Medulla oblongata (tissue), 1 donor: ENCODE data around the gene CTIF.

Source experiments
- DNase-seq: peaks from one replicate; pipeline ENCODE4 v3.0.0-alpha.2; 2015; ENCODE audit errors: extremely low spot score

The CTIF gene

GRCh38 chr18:48886520-48887293 is 347.9 kb downstream of the CTIF start:
- no peak for DNase-seq

DNA sequence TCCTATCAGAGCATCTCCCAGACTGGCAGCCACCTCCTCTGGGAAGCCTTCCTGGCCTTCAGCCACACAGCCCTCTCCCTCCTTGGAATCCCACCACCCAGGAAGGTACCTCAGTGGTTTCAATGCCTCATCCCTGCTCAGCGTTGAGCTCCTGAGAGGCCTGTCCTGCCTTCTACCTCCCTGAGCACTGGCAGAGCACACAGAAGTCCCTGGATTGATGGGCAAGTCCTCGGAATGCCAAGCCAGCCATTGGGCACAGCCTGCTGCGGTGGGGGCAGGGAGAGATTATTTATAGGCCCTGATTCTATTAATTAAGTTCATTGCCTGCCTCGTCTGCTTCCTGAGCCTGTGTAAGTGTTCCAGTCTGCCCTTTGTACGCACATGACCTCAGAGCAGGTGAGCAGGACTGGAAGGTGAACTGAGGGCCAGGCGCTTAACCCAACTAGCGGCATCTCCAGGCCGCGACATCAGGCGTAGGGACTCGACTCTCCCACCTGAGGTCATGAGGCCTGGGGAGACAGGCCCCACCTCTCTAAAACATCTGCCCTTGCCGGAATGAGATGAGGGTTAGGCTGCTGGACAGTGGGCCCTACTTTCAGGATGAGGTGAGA is 348.6 kb downstream of the CTIF start:
- DNase-seq = no peak

DNA sequence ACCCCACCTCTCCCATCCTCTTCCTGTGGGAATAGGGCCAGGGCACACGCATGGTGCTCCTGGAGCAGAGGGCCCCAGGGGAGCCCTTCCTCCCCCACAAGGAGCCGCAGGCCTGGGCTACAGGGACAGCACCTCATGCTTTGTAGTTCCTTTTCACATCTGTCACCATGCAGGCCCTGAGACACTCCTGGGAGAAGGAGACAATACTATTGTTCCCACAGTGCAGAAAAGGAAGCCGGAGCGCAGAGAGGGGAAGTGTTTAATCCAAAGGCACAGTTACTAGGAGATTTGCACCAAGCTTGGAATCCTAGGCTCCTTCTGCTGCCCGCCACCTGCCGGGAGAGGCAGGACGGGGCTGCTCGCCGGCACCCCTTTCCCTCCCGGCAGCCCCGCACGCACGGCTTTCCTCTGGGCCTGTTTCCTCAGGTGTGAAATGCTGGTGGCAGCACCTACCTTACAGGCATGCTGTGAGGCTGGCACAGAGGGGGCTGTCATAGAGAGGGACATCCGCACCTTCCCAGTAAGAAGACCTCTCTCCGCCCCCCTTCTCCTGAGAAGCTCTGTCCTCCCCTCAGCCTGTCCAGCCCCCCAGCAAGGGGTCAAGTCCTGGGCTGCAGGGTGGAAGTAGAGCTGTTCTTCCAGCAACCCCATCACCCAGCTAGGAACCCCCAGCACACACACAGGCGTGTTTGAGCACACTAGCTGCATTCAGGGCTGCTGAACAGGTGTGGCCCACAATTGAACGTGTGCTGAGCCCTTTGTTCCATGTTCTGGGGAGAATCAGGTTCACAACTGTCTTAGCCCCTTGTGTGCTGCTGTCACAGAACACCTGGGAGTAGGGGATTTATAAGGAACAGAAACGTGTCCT is 349.3 kb downstream of the CTIF start:
- DNase-seq = no peak

DNA sequence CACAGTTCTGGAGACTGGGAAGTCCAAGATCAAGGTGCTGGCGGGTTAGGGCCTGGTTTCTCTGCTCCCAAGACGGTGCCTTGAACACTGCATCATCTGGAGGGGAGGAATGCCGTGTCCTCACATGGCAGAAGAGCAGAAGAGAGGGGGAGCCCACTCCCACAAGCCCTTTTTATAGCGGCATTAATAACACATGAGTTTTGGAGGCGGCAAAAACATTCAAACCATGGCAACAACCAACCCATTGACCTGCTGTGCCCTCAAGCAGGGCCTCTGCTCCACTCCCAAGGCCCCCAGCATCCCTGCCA is 349.9 kb downstream of the CTIF start:
- no peak for DNase-seq

DNA sequence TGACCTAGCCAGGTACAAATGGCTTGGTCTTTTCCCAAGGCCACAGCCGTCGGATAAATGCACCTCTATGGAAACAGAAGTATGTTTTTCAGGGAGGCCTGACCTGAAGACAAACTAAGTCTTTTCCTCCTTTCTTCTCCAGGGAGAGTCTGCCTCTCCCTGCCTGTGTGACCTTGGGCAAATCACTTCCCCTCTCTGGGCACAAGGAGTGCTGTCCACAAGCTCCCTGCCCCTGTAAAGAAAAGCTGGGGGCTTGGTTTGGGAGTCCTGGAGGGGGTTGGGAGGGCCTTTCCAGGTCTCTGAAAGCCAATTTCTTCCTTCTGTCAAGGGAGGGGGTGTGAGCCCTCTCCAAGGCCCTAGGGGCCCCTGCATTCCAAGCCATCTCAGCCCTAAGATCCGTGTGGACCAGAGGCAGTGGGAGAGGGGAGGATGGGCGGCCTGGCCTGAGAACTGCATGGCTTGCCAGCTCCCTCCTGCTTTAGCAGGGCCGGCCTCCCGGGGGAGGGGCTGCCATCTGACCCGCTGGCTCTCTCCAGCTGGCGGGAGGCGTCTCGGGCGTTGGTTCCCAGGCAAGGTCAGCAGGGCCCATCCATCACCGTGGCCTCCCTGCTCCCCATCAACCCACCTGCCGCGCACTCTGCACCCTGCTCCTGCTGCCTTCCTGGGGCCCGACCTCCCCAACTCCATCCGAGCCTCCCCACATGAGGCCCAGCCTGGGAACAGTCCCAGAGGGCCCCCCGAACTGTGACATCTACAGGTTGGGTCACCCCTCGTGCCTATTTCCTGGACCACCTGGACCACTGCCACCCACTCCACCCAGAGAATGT is 350.5 kb downstream of the CTIF start:
- DNase-seq = peak; percentile 62

- peak; percentile 48 for DNase-seq
Observed at GRCh38 chr18:48889981-48890762, 351.3 kb downstream of the CTIF start.

- no peak for DNase-seq
Observed at GRCh38 chr18:48891721-48892120, 352.9 kb downstream of the CTIF start.

DNA sequence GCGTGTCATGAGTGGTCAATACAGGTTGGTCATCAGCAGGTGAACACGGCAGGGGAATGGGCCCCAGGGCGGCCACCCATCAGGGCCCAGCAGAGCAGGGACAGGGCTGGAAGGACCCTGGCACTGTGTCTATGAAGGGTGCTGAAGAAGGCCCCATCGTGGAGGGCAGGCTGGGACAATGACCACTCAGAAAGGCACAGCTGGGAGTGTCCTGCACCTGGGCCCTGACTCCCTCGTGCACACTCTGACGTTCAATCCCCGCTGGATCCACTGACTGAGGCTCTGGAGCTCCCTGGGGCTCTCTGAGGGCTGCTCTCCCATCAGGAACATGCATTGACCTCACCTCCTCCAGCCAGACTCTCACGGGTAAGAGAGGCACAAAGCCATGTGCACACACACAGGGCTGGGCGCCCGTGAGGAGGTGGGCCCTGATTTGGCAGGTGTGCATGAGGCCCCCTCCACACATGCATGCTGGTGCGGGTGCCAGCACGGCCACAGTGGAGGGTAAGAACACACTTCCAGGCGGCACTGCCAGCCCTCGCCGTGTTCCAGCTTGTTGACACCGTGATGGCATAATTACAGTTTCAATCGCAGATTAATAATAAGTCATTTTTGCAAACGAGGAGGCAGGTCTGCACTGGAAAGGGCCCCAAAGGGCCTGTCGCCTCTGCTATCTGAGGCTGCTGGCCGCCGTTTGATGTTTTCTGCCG is 353.5 kb downstream of the CTIF start:
- no peak for DNase-seq

DNA sequence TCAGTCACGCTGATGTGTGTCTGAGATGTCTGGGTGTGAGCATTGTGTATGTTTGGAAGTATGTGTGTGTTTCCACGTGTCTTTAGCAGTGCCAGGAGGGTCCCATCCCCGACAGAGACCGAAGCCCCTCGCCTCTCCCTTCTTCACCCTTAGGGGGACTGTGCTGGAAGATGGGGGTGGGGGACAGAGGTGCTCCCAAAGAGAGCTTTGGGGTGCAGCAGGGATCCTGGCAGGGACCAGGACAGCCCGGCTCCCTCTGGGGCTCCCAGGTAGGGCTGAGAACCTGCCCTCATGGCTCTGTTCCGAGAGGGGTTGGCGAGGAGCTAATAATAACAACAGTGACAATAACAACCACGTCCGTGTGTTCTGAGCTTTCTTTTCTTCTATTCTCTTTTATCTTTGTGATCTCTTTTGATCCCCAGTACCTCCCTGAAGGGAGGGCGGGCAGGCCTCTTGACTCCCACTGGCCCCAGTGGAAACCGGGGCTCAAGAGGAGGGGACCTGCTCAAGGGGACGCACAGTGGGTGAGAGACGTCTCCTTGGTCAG is 354.3 kb downstream of the CTIF start:
- DNase-seq = no peak

GRCh38 chr18:48893608-48894600 is 355.1 kb downstream of the CTIF start:
- DNase-seq = no peak

GRCh38 chr18:48894799-48895346 is 356.0 kb downstream of the CTIF start:
- DNase-seq = no peak

- no peak for DNase-seq
Observed at GRCh38 chr18:48896326-48896874, 357.6 kb downstream of the CTIF start.

GRCh38 chr18:48896875-48897511 is 358.2 kb downstream of the CTIF start:
- DNase-seq = peak; percentile 88

DNA sequence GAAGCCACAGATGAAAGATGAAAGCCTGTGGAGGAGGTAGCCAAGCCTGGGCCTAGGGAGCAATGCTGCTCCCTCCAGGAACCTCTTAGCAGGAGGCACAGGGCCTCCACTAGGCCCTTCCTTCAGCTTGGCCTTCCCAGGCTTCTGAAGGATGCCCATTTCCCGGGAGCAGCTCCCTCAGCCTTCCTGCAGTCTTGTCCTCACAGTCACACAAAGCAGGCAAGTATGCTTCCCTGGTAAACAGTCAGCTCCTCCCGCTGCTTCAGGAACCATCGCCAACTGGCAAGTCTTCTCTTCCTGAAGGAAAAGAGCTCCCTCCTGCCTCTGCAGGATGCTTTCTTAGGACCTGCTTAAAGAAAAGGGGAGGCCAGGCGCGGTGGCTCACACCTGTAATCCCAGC is 358.7 kb downstream of the CTIF start:
- DNase-seq = no peak

GRCh38 chr18:48898521-48898920 is 359.7 kb downstream of the CTIF start:
- DNase-seq = peak; percentile 43

DNA sequence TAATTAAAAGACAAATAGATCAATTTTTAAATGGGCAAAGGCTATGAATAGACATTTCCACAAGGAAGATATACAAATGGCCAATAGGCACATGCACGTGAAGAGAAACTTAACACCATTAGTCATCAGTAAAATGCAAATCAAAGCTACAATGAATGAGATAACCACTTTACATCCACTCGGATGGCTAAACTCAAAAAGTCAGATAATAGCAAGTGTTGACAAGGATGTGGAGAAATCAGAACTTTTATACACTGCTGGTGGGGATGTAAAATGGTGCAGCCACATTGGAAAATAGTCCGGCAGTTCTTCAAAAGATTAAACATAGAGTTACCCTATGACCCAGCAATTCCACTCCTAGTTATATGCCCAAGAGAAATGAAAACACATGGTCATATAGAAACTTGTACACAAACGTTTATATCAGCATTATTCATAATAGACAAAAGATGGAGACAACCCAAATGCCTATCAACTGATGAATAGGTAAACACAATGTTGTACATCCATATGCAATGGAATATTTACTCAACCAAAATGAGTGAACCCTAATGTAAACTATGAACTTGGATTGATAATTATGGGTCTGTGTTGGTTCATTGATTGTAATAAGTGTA is 360.8 kb downstream of the CTIF start:
- no peak for DNase-seq

- no peak for DNase-seq
Observed at GRCh38 chr18:48900469-48900868, 361.6 kb downstream of the CTIF start.
